Superior temporal gyrus (tissue), 1 donor: ENCODE data around the gene CA9.

Experiments
- DNase-seq: peaks from one replicate; pipeline ENCODE4 v3.0.0-alpha.2; 2016; ENCODE audit errors: extremely low spot score

Gene CA9

DNA sequence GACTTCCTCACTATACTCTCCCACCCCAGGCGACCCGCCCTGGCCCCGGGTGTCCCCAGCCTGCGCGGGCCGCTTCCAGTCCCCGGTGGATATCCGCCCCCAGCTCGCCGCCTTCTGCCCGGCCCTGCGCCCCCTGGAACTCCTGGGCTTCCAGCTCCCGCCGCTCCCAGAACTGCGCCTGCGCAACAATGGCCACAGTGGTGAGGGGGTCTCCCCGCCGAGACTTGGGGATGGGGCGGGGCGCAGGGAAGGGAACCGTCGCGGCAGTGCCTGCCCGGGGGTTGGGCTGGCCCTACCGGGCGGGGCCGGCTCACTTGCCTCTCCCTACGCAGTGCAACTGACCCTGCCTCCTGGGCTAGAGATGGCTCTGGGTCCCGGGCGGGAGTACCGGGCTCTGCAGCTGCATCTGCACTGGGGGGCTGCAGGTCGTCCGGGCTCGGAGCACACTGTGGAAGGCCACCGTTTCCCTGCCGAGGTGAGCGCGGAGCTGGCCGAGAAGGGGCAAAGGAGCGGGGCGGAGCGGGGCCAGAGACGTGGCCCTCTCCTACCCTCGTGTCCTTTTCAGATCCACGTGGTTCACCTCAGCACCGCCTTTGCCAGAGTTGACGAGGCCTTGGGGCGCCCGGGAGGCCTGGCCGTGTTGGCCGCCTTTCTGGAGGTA, 2.1 kb downstream of the CA9 start:
- DNase-seq = no peak

DNA sequence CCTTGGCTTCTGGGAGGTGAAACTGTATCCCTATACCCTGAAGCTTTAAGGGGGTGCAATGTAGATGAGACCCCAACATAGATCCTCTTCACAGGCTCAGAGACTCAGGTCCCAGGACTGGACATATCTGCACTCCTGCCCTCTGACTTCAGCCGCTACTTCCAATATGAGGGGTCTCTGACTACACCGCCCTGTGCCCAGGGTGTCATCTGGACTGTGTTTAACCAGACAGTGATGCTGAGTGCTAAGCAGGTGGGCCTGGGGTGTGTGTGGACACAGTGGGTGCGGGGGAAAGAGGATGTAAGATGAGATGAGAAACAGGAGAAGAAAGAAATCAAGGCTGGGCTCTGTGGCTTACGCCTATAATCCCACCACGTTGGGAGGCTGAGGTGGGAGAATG, 5.4 kb downstream of the CA9 start:
- no peak for DNase-seq

DNA sequence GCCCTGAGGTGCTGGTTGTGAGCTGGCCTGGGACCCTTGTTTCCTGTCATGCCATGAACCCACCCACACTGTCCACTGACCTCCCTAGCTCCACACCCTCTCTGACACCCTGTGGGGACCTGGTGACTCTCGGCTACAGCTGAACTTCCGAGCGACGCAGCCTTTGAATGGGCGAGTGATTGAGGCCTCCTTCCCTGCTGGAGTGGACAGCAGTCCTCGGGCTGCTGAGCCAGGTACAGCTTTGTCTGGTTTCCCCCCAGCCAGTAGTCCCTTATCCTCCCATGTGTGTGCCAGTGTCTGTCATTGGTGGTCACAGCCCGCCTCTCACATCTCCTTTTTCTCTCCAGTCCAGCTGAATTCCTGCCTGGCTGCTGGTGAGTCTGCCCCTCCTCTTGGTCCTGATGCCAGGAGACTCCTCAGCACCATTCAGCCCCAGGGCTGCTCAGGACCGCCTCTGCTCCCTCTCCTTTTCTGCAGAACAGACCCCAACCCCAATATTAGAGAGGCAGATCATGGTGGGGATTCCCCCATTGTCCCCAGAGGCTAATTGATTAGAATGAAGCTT, 6.1 kb downstream of the CA9 start:
- no peak for DNase-seq

DNA sequence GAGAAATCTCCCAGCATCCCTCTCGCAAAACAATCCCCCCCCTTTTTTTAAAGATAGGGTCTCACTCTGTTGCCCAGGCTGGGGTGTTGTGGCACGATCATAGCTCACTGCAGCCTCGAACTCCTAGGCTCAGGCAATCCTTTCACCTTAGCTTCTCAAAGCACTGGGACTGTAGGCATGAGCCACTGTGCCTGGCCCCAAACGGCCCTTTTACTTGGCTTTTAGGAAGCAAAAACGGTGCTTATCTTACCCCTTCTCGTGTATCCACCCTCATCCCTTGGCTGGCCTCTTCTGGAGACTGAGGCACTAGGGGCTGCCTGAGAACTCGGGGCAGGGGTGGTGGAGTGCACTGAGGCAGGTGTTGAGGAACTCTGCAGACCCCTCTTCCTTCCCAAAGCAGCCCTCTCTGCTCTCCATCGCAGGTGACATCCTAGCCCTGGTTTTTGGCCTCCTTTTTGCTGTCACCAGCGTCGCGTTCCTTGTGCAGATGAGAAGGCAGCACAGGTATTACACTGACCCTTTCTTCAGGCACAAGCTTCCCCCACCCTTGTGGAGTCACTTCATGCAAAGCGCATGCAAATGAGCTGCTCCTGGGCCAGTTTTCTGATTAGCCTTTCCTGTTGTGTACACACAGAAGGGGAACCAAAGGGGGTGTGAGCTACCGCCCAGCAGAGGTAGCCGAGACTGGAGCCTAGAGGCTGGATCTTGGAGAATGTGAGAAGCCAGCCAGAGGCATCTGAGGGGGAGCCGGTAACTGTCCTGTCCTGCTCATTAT, 6.8 kb downstream of the CA9 start:
- no peak for DNase-seq

DNA sequence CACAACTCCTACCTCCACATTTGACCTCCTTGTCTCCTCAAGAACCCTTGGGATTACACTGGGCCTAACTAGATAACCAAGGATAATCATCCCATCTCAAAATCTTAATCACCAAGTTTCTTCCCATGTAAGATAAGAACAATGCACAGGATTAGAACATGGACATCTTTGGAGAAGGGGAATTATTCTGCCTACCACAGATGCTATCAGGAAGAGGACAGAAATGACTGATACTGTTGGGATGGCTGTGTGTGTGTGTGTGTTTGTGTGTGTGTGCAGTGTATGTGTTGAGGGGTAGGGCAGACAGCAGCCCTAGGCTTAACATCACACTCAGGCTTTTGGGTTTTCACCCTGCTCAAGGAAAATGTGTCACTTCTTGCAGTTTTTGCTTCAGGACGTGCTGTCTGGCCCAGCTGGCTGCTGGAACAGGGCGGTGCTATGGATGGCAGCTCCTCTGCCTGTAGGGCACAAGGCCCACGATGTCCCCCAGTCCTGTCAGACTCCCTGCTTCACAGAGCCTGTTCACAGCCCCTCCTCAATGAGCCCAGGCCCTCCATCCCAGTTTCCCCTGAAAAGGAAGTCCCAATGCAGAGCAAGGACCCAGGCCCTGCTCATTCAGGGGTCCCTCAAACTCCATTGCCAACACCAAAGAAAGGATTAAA, 7.7 kb downstream of the CA9 start:
- DNase-seq = no peak

DNA sequence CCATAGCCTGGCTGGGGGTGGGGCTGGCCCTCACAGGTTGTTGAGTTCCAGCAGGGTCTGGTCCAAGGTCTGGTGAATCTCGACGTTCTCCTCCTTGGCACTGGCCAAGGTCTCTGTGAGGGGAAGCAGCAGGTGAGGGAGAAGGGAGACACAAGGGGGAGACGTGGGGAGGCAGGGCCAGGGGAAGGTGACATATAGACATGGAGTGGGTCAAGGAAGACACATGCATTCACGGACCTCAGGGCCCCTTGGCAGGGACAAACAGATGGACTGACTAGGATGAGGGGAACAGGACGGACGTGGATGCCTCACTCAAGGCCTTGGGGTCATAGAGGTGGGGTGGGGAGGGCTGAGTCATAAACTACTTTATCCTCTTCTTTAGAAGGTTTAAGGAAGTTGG, 8.3 kb downstream of the CA9 start:
- no peak for DNase-seq

DNA sequence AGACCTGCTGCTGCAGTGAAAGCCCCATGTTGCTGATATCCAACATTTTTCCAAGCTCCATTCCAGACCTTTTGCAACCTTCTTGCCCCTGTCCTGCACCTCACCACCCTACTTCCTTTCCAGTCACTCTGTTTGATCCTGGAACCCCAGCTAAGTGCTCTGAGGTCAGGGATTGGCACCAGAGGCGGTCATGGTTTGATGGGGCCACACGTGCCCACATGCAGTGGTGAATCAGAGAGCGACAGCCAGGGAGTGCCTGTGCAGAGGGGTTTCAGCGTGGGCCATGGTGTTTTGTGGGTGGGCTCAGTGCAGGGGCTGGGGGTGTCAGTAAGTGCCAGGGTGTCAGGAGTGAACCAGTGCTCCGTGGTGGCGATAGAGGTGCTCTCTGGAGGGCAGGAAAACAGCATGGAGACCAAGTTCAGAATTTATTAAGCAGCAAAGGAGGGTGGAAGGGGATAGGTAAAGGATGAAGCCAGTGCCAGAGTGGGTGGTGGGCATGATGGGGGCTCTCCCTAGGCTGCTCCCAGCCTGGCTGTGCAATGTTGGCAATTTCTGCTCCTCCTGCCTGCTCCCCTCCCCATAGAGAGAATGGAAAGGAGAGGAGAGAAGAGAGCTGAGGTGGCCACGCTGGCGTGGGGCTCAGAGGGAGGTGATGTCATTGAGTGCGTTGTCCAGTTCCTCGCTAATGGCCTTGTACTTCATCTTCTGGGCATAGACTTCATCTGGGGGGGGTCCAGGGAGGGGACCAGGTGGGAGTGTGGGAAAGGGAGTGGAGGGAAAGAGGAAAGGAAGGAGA, 9.0 kb downstream of the CA9 start:
- DNase-seq = no peak

DNA sequence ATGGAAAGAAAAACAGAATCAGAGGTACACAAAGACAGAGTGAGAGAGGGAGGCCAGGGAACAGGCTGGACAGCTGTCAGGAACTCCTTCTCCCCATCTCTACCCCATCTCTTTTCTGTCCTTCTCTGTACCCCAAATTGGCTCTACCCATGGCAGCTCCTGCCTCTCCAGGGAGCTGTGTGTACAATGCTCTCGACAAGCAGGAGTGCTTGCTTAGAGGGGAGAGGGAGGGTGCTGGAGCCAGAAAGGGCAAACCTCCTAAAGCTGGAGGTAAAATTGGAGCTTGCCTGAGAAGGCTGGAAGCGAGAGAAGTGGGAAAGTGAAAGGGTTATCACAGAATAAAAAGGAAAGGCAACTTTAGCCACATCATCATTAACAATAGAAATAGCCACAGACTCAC, 9.6 kb downstream of the CA9 start:
- DNase-seq = no peak

DNA sequence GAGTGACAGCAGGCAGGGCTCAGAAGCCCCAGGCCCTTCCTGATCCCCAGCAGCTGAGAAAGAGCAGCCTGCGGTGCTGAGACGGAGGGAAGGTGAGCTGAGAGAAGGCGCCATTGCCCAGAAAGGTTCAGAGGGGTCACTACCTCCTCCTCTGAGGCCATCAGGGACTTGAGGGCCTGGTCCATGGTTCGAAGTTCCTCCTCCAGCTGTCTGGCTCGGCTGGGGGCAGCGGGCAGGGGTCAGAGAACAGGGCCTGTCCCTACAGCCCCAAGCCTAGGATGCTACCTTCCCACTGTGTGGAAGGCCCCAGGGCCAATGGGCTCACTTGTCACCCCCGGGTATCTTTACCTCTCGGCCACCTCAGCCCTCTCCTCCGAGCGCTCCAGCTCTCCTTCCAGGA, 11.2 kb downstream of the CA9 start:
- DNase-seq = no peak

DNA sequence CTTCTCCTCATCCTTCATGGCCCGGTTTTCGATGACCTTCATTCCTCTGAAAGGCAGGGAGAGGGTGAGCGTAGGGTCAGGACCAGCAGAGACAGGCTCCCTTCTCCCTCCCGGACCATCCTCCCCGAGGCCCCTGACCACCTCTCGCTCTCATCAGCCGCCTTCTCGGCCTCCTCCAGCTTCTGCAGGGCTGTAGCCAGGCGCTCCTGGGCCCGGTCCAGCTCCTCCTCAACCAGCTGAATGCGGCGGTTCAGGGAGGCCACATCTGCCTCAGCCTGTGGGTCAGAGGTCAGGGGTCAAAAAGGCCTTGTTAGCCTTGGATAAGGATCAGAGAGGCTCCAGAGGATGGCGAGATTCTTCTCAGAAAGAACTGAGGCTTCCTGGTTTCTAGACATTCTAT, 11.8 kb downstream of the CA9 start:
- no peak for DNase-seq

DNA sequence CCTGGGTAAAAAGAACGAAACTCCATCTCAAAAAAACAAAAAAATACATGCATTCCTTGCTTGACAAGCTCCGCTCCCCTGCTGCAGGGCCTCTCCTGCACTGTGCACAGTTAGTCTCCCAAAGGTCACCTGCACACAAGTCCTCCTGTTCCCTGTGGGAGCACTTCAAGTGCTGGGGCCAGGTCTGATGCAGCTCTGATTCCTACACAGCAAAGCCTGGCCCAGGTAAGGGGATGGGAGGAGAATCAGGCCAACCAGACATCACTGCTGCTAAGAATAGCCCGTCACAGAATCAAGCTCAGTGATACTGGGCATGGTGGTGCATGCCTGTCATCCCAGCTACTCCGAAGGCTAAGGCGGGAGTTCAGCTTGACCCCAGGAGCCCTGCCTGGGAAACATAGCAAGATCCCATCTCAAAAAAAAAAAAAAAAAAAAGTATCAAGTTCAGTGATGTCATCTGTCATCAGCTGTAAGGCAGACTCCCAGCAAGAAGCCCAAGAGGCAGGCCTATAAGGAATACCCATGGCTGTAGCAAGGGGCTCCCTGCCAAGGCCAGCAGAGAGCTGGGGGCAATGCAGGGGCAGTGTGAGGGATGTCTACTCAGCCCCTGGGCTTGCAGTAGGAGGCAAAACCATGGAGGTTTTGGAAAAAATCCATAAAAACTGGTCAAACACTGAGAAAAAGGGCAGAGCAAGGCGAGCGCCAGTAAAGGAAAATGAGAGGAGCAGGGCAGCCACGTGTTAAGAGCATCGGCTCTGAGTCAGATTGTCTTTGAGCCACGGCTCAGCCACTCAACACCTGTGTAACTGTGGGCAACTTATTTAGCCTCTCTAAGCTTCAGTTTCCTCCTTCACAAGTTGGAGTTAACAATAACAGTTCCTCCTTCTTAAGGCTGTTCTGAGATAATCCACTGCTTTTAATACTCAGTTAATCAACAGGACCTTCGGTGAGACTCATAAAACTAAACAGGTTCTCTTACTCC, 12.8 kb downstream of the CA9 start:
- DNase-seq = no peak

DNA sequence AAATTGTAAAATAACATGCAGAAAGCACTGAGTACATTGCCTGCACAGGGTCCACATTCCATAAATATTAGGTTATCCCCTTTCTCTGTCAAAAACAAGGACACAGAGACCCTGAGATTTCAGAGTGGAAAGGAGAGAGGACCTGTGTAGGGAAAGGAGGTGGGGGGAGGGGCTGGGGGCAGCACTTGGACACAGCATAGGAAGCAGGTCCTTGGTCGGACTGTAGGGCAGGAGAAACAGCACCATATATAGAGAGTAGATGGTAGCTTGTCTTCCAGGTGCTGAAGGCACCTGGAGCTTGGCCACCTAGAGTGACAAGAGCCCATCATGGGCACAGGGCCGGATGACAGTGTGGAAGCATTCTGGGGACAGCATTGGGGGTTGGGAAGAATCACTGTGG, 13.6 kb downstream of the CA9 start:
- no peak for DNase-seq

DNA sequence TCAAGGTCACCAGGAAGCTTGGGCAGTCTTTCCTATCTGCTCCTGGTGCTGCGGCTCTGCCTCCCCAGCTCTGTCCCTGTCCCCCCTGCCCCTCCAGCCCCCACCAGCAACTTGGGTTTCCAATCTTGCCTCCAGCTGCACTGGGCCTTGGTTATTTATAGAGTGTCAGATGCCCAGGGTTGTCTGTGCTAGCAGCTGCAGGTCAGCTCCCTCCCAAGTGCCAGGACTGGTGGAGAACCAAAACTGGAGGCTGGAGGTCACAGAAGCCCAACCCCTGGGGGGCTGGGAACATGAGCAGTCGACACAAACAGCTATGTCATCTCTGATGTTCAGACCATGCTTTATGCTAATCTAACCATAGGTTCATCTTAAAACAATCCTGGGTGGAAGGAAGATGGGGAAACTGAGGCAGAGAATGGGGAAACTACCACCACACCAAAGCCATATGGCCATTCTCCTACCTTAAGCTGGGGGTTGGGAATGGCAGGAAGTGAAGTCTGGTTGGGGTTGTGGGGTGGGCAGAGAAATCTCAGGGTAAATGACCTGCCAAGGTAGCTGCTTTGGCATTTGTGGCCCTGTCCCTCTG, 14.3 kb downstream of the CA9 start:
- DNase-seq = no peak

DNA sequence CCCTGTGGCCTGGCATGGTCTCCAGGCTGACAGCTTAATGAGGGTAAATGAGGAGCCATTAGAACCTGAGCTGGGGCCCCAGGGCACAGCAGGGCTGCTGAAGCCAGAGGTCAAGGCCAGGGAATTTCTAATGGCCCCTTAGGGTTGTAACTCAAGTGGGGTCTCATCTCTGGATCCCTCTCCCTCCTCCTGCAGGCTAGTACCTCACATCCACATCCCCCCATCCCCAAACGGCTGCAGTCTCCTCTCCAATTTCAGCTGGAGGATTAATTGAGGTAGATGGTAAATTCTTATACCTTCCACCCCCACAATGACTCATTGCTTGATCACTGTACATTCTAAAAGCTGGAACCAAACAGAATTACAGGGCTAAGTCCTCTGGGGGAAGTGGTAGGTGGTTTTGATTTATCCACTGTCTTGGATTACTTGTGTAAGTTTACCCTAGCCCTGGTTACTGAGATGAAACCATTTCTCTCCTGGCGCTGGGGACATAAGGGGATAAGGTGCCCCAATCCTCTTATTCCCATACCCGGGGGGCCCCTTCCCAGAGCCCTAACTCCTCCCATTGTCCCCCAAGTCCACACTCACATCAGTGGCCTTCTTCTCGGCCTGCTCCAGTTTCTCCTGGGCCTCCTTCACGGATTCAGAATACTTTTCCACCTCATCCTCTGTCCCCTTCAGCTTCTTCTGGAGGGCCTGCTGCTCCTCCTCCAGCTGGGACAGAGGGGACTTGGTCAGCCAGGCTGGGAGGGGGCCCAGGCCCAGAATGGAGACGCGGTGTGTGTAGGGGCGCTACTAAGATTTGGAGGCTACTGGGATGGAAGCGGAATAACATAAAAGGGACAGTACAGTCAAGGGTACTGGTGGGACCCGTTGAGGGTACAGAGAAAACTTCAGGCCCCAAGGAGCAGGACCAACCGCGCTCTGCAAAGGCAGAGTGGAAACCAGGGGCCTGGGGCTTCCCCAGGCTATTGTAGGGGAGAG, 15.1 kb downstream of the CA9 start:
- DNase-seq = no peak

DNA sequence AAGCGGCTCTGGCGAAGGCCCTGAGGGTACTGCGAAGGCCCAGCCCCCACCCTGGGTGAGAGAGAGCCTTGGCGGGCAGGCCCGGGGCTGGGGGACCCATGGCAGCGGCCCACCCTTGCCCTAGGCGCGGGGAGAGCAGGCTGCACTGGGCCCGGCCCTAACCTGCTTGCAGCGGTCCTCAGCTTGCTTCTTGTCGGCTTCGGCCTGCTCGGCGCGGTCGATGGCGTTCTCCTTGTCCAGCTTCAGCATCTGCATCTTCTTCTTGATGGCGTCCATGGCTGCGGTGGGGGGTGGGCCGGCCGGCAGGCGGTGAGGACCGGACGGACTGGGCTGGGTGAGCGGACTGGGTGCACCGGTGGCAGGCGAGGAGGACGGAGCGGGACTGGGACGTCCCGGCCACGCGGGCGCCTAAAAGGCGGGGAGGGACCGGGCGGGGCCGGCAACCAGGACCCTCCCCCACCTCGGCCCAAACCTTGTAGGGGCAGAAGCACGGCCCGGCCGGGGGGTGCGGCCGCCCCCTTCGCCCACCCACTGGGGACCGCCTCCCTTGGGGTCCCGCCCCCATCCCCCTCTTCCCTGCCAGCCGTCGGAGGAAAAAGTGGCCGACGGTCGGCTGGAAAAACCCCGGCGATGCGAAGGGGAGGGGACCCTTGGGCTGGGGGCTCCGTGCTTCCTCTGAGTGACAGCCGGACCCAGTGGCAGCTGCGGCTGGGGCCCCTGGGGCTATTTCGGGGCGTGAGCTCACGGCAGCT, 16.0 kb downstream of the CA9 start, which contains the start of gene TPM2:
Gene TPM2 (minus strand): TSS at position 384 of the 752 bp plus-strand sequence. CDS start 108 bp downstream, at position 276.
- DNase-seq = no peak

DNA sequence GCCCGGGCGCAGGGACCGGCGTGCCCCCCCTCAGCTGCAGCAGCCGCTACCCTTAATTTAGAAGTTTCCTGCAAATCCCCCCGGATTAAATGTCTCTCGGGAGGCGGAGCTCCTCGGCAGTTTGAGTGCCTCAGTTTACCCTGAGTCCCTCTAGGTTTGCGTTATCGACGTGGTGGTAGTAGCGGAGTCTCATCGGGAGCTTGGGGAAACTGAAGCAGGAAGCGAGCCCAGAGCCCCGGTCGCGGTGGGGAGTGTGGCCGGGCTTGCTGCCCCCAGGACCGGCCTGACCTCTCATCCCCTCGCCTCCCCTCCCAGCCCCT, 16.5 kb downstream of the CA9 start:
- DNase-seq = no peak

DNA sequence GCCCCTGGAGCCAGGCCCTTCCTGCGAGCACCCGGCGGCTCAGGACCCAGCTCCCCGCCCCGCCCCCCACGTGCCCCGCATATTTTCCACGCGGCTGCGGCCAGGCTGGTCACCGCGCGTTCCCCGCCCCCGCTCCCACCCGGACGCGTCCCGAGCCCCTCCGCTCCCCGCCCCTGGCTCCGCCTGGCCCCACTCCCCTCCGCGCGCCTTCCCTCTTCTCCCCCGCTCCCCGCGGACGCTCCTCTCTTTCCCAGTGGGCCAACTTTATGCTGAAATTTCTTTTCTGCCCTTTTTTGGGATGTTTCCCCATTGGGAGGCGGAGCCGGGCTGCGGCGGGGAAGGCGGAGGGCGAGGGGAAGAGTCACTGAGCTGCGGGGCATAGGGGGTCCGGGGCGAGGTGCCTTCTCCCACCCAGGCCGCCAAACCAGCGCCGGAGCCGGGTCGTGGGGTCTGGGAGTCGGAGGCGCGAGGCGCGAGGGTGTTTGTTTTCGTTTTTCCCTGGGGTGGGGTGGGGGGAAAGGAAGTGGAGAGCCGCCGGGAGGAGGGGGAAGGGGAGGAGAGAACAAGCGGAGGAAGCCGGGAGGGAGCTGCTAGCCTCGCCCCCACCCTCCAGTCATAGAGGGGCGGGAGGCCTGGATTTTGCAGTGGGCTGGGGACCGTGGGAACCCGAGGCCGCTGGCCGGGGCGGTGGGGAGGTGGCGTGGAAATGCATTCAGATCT, 17.0 kb downstream of the CA9 start:
- DNase-seq = no peak

DNA sequence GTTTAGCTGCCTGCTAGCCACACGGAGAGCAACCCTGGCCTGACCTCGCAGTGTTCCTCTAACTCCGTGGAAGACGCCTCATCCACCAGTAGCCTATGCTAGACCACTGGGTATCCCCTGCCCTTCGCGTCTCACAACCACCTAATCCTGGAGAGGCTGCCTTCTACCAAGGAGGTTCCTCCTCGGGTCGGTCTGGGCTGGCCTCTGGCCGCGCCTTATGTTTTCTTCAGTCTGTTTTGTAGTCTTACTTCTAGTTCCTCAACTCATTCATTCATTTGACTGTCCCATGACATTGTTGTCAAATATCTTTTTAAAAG, 17.6 kb downstream of the CA9 start:
- no peak for DNase-seq
